NAMALWA (cell line): ENCODE measurements around the gene NR1H2.
"Not testable (repeated sequence)": the region's sequence is repeated elsewhere in the genome, so short reads cannot be mapped to it uniquely, and the experiment has no call there.

Source experiments
- DNase-seq: peaks from one replicate; pipeline ENCODE4 v3.0.0-alpha.2; 2015; ENCODE audit warnings: low spot score

Gene NR1H2

GRCh38 chr19:50378169-50378862 is 2.1 kb downstream of the NR1H2 start:
- DNase-seq: no peak

GRCh38 chr19:50378863-50379236 is 2.6 kb downstream of the NR1H2 start:
- no peak for DNase-seq

DNA sequence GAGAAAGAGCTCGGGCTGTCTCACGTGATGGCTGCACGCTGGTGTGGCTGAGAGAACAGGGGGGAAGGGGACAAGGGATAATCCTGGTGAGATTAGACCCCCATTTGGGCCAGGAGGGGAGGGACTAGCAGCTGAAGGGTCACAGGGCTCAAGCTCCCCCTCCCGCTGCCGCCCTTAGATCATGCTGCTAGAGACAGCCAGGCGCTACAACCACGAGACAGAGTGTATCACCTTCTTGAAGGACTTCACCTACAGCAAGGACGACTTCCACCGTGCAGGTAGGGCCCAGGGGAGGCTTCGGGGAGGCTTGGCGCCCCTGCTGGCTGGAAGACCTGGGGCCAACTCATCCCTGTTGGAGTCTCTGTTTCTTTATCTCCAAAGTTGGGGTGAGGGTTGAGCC is 3.3 kb downstream of the NR1H2 start:
- no peak for DNase-seq

GRCh38 chr19:50380137-50380536 is 3.9 kb downstream of the NR1H2 start:
- DNase-seq: no peak

GRCh38 chr19:50380751-50381151 is 4.5 kb downstream of the NR1H2 start:
- no peak for DNase-seq

DNA sequence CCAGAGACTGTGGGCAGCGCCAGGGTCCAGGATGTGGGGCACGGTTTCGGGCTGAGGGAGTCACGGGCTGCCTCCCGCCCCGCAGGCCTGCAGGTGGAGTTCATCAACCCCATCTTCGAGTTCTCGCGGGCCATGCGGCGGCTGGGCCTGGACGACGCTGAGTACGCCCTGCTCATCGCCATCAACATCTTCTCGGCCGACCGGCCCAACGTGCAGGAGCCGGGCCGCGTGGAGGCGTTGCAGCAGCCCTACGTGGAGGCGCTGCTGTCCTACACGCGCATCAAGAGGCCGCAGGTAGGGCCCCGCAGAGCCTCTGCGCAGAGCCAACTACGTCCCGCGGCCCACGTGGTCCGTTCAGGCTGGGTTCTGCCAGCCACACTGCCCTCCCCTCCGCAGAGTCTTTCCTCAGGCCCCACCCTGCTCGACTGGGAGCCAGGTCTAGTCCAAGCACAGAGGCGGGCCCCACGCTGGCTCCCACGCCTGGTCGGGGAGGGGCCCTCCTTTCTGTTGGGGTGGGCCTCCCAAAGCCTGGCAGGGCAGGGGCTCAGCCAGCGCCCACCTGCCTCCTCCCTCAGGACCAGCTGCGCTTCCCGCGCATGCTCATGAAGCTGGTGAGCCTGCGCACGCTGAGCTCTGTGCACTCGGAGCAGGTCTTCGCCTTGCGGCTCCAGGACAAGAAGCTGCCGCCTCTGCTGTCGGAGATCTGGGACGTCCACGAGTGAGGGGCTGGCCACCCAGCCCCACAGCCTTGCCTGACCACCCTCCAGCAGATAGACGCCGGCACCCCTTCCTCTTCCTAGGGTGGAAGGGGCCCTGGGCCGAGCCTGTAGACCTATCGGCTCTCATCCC is 5.8 kb downstream of the NR1H2 start:
- DNase-seq: no peak

DNA sequence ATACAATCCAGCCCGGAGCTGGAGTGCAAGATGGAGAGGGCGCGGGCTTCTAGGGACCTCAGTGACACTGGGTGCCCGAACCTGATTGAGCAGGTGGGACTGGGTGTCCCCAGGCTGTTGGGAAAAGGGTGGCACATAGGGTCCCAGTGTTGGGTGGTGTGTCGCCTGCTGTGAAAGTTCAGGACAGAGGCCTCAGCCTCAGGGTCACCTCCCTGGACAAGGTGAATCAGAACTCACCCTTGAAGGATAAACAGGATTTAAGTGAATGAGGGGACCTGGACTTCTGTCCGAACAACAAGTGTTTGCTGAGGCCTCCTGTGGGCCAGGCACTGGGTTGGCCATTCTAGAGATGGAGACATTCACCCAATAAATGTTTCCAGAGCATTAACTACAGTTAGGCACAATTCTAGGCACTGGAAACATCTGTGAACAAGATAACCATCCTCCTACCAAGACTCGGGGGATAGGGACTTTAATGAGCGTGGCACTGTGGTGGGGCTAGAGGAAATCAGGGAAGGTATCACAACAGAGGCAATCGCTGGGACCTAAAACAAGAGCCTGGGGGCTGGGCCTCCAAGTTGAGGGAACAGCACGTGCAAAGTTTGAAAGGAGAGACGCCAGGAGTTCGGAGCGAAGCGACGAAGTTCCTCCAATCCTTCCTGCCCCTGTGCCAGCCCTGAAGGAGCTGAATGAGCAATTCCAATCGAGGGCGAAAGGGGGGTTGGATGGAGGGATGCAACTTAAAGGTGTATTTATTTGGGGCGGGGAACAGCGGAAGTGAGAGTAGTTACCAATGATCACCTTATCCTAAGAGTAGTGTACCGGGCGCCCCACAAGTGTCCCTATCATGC is 7.0 kb downstream of the NR1H2 start:
- DNase-seq: no peak

- peak; percentile 98 for DNase-seq
These were observed 7.8 kb downstream of the NR1H2 start, which contains the start of gene POLD1 for GRCh38 chr19:50383852-50384684. Gene POLD1 (plus strand): TSS chr19:50384347. CDS start chr19:50398852, 14,505 bp downstream.

- DNase-seq: no peak
These were observed 8.7 kb downstream of the NR1H2 start for GRCh38 chr19:50384685-50385535.

GRCh38 chr19:50387176-50387867 is 11.1 kb downstream of the NR1H2 start:
- no peak for DNase-seq

DNA sequence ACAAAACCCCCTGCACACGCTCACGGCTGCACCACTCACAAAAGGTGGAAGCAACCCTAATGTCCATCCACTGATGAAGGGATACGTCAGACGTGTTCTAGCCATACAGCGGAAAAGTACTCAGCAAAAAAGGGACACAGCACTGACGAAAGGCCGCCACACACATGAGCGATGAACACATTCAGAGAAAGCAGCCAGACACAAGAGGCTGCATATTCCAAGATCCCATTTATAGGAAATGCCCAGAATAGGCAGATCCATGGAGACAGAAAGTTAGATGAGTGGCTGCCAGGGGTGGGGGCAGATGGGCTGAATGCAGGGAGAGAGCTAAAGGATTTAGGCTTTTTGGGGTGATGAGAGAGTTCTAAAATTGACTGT is 11.6 kb downstream of the NR1H2 start:
- no peak for DNase-seq

DNA sequence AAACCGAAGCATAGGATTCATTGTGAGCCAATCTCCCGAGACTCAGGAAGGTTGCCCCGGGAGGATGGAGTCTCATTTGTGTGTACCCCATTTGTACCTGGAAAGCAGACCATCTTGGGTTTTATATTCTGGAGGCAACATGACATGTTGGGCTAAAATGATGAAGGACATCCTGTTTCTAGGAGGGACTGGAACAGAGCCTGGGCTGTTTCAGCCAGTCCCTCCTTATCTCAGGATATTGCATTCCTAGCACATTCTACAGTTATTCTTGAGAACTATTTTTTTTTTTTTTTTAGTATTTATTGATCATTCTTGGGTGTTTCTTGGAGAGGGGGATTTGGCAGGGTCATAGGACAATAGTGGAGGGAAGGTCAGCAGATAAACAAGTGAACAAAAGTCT is 14.0 kb downstream of the NR1H2 start:
- DNase-seq: not testable (repeated sequence)

GRCh38 chr19:50390952-50391351 is 14.7 kb downstream of the NR1H2 start:
- not testable (repeated sequence) for DNase-seq

GRCh38 chr19:50392759-50393158 is 16.5 kb downstream of the NR1H2 start:
- DNase-seq: no peak

GRCh38 chr19:50393589-50393988 is 17.3 kb downstream of the NR1H2 start:
- no peak for DNase-seq

- DNase-seq: no peak
These were observed 17.8 kb downstream of the NR1H2 start for GRCh38 chr19:50394017-50394416.

GRCh38 chr19:50398675-50399367 is 22.6 kb downstream of the NR1H2 start:
- no peak for DNase-seq

DNA sequence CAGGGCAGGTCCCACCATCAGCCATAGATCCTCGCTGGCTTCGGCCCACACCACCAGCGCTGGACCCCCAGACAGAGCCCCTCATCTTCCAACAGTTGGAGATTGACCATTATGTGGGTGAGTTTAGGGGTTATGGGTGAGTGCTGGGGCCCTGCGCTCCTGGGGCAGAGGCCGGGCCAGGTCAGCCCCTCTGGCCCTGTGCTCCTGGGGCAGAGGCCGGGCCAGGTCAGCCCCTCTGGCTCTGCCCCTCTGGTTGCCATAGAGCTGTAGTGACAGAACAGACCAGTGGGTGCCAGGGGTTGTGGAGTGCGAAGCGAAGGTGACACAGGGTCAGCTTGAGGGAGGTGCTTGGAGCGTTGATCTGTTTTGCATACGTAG is 23.1 kb downstream of the NR1H2 start:
- DNase-seq: no peak
